ENCODE data around the gene HNRNPH3. TPM values are rescaled to one million over a fixed set of nuclear protein-coding genes. Genes with fewer than 3 reads are reported as not detected.

Gene HNRNPH3
- total and polyA plus RNA-seq, 10 donors: 43.2 to 142 (median 101) TPM

DNA sequence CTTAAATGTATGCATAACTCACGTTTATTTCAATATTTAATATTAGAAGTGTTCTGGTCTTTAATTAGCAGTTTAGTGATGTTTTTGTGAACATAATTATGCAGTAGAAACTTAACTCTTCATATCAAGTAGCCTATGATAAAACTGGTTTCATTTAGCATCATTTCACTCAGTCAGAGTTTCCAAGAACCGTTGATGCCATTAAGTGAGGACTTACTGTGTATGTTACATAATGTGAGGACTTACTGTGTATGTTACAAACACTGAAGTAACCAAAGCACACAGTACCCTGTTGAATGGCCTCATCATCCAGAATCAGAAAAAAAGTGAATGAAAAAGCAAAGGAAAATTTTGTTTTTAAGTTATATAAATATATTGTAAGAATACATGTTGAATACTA lies 33.7 kb downstream of the HNRNPH3 start:
- H3K36me3 ChIP-seq: peaks cover 0 to 91% (median 24%) of the 10 kb centered on the region in 6 donors
- no peak for DNase-seq

GRCh38 chr10:68366600-68366999 lies 34.7 kb downstream of the HNRNPH3 start:
- intact Hi-C loops (cut with DNase I; ENCODE audit: low total_unique reads): no loop called here
- DNase-seq: no peak
- Histone ChIP-seq H3K27ac (no peak overlapping the region), H3K4me1 (peaks cover 0 to 5% (median 0%) of the 10 kb centered on the region in 6 donors), H3K9me3 (peaks cover 0 to 12% (median 7%) of the 10 kb centered on the region in 8 donors), H3K27me3 (replicated peaks in 1 of 7) (no peaks in the 10 kb centered on the region), H3K36me3 (peaks cover 0 to 91% (median 26%) of the 10 kb centered on the region in 6 donors), H3K4me3 (no peak overlapping the region)
- 96 to 99% (median 98%) methylated on average over 5 of the region's 5 CpGs for WGBS, 5 donors
- TF ChIP-seq POLR2AphosphoS5 (IDR thresholded peaks at IDR 0.05) (no peak), POLR2A (IDR thresholded peaks at IDR 0.05) (no peak)
- TF ChIP-seq, protein P1, sequence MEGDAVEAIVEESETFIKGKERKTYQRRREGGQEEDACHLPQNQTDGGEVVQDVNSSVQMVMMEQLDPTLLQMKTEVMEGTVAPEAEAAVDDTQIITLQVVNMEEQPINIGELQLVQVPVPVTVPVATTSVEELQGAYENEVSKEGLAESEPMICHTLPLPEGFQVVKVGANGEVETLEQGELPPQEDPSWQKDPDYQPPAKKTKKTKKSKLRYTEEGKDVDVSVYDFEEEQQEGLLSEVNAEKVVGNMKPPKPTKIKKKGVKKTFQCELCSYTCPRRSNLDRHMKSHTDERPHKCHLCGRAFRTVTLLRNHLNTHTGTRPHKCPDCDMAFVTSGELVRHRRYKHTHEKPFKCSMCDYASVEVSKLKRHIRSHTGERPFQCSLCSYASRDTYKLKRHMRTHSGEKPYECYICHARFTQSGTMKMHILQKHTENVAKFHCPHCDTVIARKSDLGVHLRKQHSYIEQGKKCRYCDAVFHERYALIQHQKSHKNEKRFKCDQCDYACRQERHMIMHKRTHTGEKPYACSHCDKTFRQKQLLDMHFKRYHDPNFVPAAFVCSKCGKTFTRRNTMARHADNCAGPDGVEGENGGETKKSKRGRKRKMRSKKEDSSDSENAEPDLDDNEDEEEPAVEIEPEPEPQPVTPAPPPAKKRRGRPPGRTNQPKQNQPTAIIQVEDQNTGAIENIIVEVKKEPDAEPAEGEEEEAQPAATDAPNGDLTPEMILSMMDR (IDR thresholded peaks at IDR 0.05 in 8 of 11, conservative IDR thresholded peaks at IDR 0.05 in 3 of 11): no peak

More for the DNA sequence above, 33.7 kb downstream of the HNRNPH3 start:
- no peak overlapping the region for H3K27ac ChIP-seq
- no peak overlapping the region for H3K4me3 ChIP-seq
- H3K4me1 ChIP-seq: peaks cover 0 to 5% (median 0%) of the 10 kb centered on the region in 6 donors
- no peaks in the 10 kb centered on the region for H3K27me3 ChIP-seq (replicated peaks in 1 of 7)
- intact Hi-C loops (cut with DNase I; ENCODE audit: low total_unique reads): no loop called here
- H3K9me3 ChIP-seq: peaks cover 0 to 2% (median 0%) of the 10 kb centered on the region in 8 donors
- TF ChIP-seq POLR2AphosphoS5 (IDR thresholded peaks at IDR 0.05): no peak
- WGBS, 5 donors: 58 to 81% (median 74%) methylated on average over 2 of the region's 2 CpGs

- Histone ChIP-seq H3K36me3 (peaks cover under 1 to 91% (median 28%) of the 10 kb centered on the region in 6 donors), H3K27ac (no peak overlapping the region), H3K4me3 (no peak overlapping the region), H3K4me1 (peaks cover 0 to 5% (median 0%) of the 10 kb centered on the region in 6 donors), H3K9me3 (peaks cover 3 to 17% (median 12%) of the 10 kb centered on the region in 8 donors), H3K27me3 (replicated peaks in 1 of 7) (no peaks in the 10 kb centered on the region)
- intact Hi-C loops (cut with DNase I; ENCODE audit: low total_unique reads): no loop called here
- DNase-seq: no peak
- TF ChIP-seq POLR2A (IDR thresholded peaks at IDR 0.05): no peak
- TF ChIP-seq, protein P1 (IDR thresholded peaks at IDR 0.05 in 8 of 11, conservative IDR thresholded peaks at IDR 0.05 in 3 of 11): no peak
- no peak for TF ChIP-seq POLR2AphosphoS5 (IDR thresholded peaks at IDR 0.05)
- WGBS, 5 donors: 82 to 97% (median 88%) methylated on average over 2 of the region's 2 CpGs
Measured at GRCh38 chr10:68367121-68367520, 35.3 kb downstream of the HNRNPH3 start.

DNA sequence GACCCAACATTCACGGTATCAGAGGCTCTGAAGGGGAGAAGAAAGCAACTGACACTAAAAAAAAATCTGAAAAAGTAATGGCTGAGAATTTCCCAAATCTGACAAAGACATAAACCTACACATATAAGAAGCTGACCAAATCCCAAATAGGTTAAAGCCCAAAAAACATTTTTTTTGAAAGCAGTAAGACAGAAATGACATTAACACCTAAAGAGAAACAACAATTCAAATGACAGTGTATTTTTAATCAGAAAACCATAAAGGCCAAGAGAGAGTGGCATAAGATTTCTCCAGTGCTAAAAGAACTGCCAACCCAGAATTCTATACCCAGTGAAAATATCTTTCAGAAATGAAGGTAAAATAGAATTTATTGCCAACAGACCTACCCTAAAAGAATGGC lies 39.7 kb downstream of the HNRNPH3 start:
- DNase-seq: no peak
- no peaks in the 10 kb centered on the region for H3K4me1 ChIP-seq
- intact Hi-C loops (cut with DNase I; ENCODE audit: low total_unique reads): no loop called here
- peaks cover 5 to 99% (median 48%) of the 10 kb centered on the region in 6 donors for H3K36me3 ChIP-seq
- H3K27me3 ChIP-seq (replicated peaks in 1 of 7): no peaks in the 10 kb centered on the region
- H3K9me3 ChIP-seq: peaks cover 4 to 34% (median 24%) of the 10 kb centered on the region in 8 donors
- no peak overlapping the region for H3K27ac ChIP-seq
- TF ChIP-seq POLR2A (IDR thresholded peaks at IDR 0.05) (no peak), POLR2AphosphoS5 (IDR thresholded peaks at IDR 0.05) (no peak)
- TF ChIP-seq, protein P1 (IDR thresholded peaks at IDR 0.05 in 8 of 11, conservative IDR thresholded peaks at IDR 0.05 in 3 of 11): no peak
- 95 to 100% (median 100%) methylated on average over 1 of the region's 1 CpG for WGBS, 5 donors
- no peak overlapping the region for H3K4me3 ChIP-seq

All from spleen (tissue), 11 donors.